COLO668 (cell line): ENCODE data around the gene KCTD15.
"Not testable (repeated sequence)": the region's sequence is repeated elsewhere in the genome, so short reads cannot be mapped to it uniquely, and the experiment has no call there.

Experiments used
- DNase-seq: peaks from one replicate; lab custom pipeline; 2025; ENCODE audit not compliant: unreplicated experiment; lab: John Stamatoyannopoulos, UW

KCTD15 gene

GRCh38 chr19:33813391-33814101 lies 16.9 kb downstream of the KCTD15 start:
- no peak for DNase-seq

GRCh38 chr19:33814181-33815165 lies 17.8 kb downstream of the KCTD15 start:
- DNase-seq: no peak

- no peak for DNase-seq
Observed at GRCh38 chr19:33815380-33816340, 19.0 kb downstream of the KCTD15 start.

- no peak for DNase-seq
Observed at GRCh38 chr19:33818411-33818810, 21.7 kb downstream of the KCTD15 start.

- not testable (repeated sequence) for DNase-seq
Observed at GRCh38 chr19:33819078-33819477, 22.4 kb downstream of the KCTD15 start.

GRCh38 chr19:33819506-33819879 lies 22.8 kb downstream of the KCTD15 start:
- no peak for DNase-seq

GRCh38 chr19:33819880-33820781 lies 23.5 kb downstream of the KCTD15 start:
- peak; percentile 6 for DNase-seq

GRCh38 chr19:33821871-33822270 lies 25.2 kb downstream of the KCTD15 start:
- no peak for DNase-seq

GRCh38 chr19:33823341-33823740 lies 26.7 kb downstream of the KCTD15 start:
- no peak for DNase-seq

GRCh38 chr19:33825556-33825955 lies 28.9 kb downstream of the KCTD15 start:
- no peak for DNase-seq

GRCh38 chr19:33826521-33826920 lies 29.9 kb downstream of the KCTD15 start:
- DNase-seq: no peak

- no peak for DNase-seq
Observed at GRCh38 chr19:33828266-33829075, 31.8 kb downstream of the KCTD15 start.

- DNase-seq: no peak
Observed at GRCh38 chr19:33830264-33830663, 33.6 kb downstream of the KCTD15 start.

- no peak for DNase-seq
Observed at GRCh38 chr19:33831825-33832224, 35.2 kb downstream of the KCTD15 start.

GRCh38 chr19:33832633-33833032 lies 36.0 kb downstream of the KCTD15 start:
- no peak for DNase-seq

- DNase-seq: no peak
Observed at GRCh38 chr19:33840382-33840781, 43.7 kb downstream of the KCTD15 start.

GRCh38 chr19:33840783-33841182 lies 44.1 kb downstream of the KCTD15 start:
- no peak for DNase-seq

- DNase-seq: no peak
Observed at GRCh38 chr19:33841685-33842084, 45.0 kb downstream of the KCTD15 start.

GRCh38 chr19:33844478-33844877 lies 47.8 kb downstream of the KCTD15 start:
- DNase-seq: no peak
